Hepatocyte (in vitro differentiated cells): ENCODE measurements around the gene ABR.

Source experiments
- CTCF ChIP-seq: fragments of 200-600 bp; sonication (generic); IDR thresholded peaks from 2 replicates; pipeline ENCODE4 v1.5.1; 2016; ENCODE audit warnings: antibody characterized with exemption, mild to moderate bottlenecking; ENCODE audit not compliant: poor library complexity
- EZH2 ChIP-seq: fragments of 200-600 bp; sonication (generic); IDR thresholded peaks from 2 replicates; pipeline ENCODE4 v1.6.1; 2016; ENCODE audit warnings: antibody characterized with exemption, mild to moderate bottlenecking, borderline replicate concordance

DNA sequence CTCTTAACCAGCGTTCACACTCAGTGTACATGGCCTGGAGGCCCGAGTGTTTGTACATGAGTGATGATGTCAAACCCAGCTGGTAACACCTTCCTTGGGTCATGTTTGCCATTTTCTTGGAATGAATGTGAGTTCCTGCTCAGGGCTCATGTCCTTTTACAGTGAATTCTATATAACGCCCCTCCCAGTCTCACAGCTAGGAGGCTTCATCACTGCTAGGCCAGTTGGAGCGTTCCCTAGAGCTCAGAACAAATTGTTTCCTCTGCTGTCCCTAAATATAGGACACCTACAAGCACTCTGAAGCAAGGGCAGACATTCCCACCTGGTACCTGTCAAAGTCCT, 177.4 kb downstream of the ABR start:
- TF ChIP-seq CTCF: no peak
- no peak for TF ChIP-seq EZH2
